Vagina (tissue), 2 donors: ENCODE measurements around the gene JKAMP. TPM values are rescaled to one million over a fixed set of nuclear protein-coding genes. Genes with fewer than 3 reads are reported as not detected.

Experiments used
- DNase-seq, 2 donors: peaks; one replicate each; pipeline ENCODE4 v3.0.0-alpha.2; 2017; ENCODE audit errors: extremely low spot score in 2 of 2
- H3K27ac ChIP-seq: fragments of 200-600 bp; sonication (generic); one replicate; pipeline ENCODE4 v1.5.1; 2019
- H3K27me3 ChIP-seq: fragments of 200-600 bp; sonication (generic); one replicate; pipeline ENCODE4 v1.5.1; 2019
- H3K36me3 ChIP-seq, 2 donors: fragments of 200-600 bp; sonication (generic); one replicate each; pipeline ENCODE4 v1.5.1; 2017 to 2019
- H3K4me1 ChIP-seq: fragments of 200-600 bp; sonication (generic); one replicate; pipeline ENCODE4 v1.5.1; 2019
- H3K4me3 ChIP-seq, 2 donors: fragments of 200-600 bp; sonication (generic); 1 replicate in 1 of 2; 2 replicates in 1 of 2; pipeline ENCODE4 v1.5.1; 2016 to 2019
- H3K9me3 ChIP-seq: fragments of 200-600 bp; sonication (generic); one replicate; pipeline ENCODE4 v1.5.1; 2019
- CTCF ChIP-seq, 3 experiments: fragments of 450-650 bp in 2 of 3; fragments of 200-600 bp in 1 of 3; sonication (generic) in 1 of 3; IDR thresholded peaks; one replicate each; pipeline ENCODE4 v1.5.1; 2017 to 2019; ENCODE audit warnings: antibody characterized with exemption in 3 of 3, mild to moderate bottlenecking in 2 of 3, moderate library complexity in 2 of 3
- POLR2A ChIP-seq, 2 donors: fragments of 450-650 bp; IDR thresholded peaks; one replicate each; pipeline ENCODE4 v1.6.1; 2017; ENCODE audit warnings: antibody characterized with exemption in 2 of 2, mild to moderate bottlenecking in 2 of 2, moderate library complexity in 2 of 2
- POLR2AphosphoS5 ChIP-seq, 2 donors: sonication (generic); formaldehyde crosslinking; IDR thresholded peaks; one replicate each; pipeline ENCODE4 v1.9.0; 2017; ENCODE audit warnings: antibody characterized with exemption in 2 of 2, mild to moderate bottlenecking in 2 of 2, low read depth in 1 of 2; ENCODE audit not compliant: insufficient read depth in 1 of 2
- intact Hi-C: fragments of 100-400 bp; cut with DNase I; formaldehyde crosslinking; loops from one replicate; pipeline ENCODE4 v1.15.1; 2023
- total RNA-seq: library from RNA; depleted of rRNA; stranded (reverse); fragments of >200 nt; gene quantifications from one replicate; pipeline ENCODE4 v1.2.3, GENCODE V29; 2016

Gene JKAMP
- total RNA-seq, result 45.9 TPM

DNA sequence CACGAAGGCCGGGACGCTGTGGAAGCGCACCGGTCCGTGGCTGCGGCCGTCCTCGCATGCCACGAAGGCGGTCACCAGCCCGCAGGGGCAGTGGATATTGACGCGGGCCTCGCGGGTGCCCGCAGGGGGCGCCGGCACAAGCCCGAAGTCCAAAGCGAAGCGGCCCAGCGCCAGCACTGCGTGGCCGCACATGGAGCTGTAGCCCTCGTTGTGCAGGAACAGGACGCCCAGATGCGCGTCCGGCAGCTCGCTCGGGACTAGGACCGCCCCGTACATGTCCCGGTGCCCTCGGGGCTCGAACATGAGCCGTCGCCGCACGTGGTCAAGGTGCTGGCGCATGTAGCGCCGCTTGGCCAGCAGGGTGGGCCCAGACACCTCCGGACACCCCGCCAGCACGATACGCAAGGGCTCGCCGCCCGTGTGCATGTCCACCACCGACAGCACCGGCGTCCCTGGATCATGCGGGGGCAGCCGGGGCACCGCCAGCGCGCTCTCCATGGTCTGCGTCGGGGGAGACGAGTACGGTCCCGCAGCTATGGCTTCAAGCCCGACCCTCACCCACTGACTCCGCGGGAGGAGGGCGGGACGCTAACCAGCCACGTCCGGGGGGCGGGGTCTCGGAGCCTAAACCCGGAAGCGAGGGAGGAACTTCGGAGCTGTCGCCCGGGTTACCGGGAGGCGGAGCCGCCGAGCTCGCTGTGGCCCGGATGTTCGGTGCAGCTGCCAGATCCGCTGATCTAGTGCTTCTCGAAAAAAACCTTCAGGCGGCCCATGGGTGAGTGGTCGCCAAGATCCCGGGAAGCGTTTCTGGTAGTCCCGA is at the start of gene JKAMP, which contains the start of gene L3HYPDH:
Gene JKAMP (plus strand): TSS at position 699 of the 820 bp plus-strand sequence. CDS start 73 bp downstream, at position 772.
Gene L3HYPDH (minus strand): TSS at position 590 of the 820 bp plus-strand sequence. CDS start 92 bp downstream, at position 498.
- TF ChIP-seq CTCF (IDR thresholded peaks at IDR 0.05) (peak in 2 of 3 experiments; percentile 39 to 40), POLR2A (IDR thresholded peaks at IDR 0.05) (peak in 1 of 2 donors; percentile 75), POLR2AphosphoS5 (IDR thresholded peaks at IDR 0.05; ENCODE audit: insufficient read depth in 1 of 2, low read depth in 1 of 2) (peak; percentile 73 to 98)
- H3K27me3 ChIP-seq, result no peaks in the 10 kb centered on the region
- peak in 1 of 2 donors; percentile 94 for DNase-seq
- no peaks in the 10 kb centered on the region for H3K9me3 ChIP-seq
- H3K4me3 ChIP-seq, result peak within 1 kb of the TSS; percentile 69 to 97
- H3K36me3 ChIP-seq, result peaks cover 0 to 8% of the 10 kb centered on the region in 2 donors
- H3K4me1 ChIP-seq, result peaks cover 60% of the 10 kb centered on the region
- peak within 1 kb of the TSS; percentile 92 for H3K27ac ChIP-seq
- intact Hi-C loops, result no loop called here

DNA sequence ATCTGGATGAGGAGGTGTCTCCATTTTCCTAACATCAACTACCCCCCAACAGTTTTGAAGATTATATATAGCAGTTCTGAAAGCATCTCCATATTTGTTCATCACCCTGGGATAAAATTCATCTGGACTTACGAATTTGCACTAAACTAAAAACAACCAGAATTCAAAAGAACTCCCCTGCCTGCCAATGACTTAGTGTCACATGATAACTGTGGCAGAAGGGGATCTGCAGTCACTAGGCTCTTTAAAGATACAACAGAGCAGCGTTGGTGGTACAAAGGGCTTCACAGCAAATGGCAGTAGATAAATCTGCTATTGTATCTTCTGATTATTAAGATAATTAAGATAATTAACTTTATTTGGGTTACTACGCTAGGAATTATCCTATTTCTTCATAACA is 49.2 kb upstream of the JKAMP start:
- no peaks in the 10 kb centered on the region for H3K27me3 ChIP-seq
- no peak overlapping the region for H3K4me3 ChIP-seq
- no peaks in the 10 kb centered on the region for H3K36me3 ChIP-seq
- intact Hi-C loops, result no loop called here
- TF ChIP-seq POLR2A (IDR thresholded peaks at IDR 0.05) (no peak), CTCF (IDR thresholded peaks at IDR 0.05) (no peak)
- peaks cover 12% of the 10 kb centered on the region for H3K4me1 ChIP-seq
- H3K9me3 ChIP-seq, result no peaks in the 10 kb centered on the region
- no peak overlapping the region for H3K27ac ChIP-seq
- no peak for DNase-seq

DNA sequence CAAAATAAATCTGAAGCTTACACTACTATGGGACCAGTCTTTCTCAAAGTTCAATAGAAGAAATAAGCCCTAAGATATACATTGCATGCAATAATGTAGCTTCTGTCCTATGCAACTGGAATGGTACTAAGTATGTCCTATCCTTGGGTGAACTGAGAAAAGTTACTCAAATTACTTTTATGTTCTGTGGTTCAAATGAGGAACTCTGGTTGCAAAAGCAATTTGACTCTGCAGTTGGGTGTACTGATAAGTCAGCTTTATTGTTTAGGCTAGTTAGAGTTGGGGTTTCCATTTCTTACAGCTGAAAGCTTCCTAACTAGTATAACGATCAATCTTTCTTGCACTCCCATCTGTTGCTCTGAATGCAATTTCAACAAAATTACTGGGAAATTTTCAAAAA is 48.3 kb upstream of the JKAMP start:
- intact Hi-C loops, result no loop called here
- H3K27me3 ChIP-seq, result no peaks in the 10 kb centered on the region

DNA sequence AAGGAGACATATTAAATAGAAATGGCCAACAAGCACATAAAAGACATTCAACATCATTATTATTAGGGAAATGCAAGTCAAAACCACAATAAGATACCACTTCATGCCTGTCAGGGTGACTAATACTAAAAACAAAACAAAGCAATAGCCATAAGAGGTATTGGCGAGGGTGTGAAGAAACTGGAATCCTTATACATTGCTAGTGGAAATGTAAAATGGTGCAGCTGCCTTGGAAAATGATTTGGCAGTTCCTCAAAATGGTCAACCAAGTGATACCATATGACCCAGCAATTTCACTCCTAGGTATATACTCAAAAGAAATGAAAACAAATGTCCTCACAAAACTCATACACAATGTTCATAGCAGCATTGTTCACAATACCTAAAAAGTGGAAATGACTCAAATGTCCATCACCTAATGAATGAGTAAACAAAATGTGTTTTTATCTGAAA is 46.1 kb upstream of the JKAMP start:
- Histone ChIP-seq H3K36me3 (no peaks in the 10 kb centered on the region), H3K4me1 (peaks cover 12% of the 10 kb centered on the region), H3K27ac (no peak overlapping the region), H3K9me3 (no peaks in the 10 kb centered on the region), H3K4me3 (no peak overlapping the region), H3K27me3 (no peaks in the 10 kb centered on the region)
- TF ChIP-seq POLR2AphosphoS5 (IDR thresholded peaks at IDR 0.05; ENCODE audit: insufficient read depth in 1 of 2, low read depth in 1 of 2) (no peak), CTCF (IDR thresholded peaks at IDR 0.05) (no peak), POLR2A (IDR thresholded peaks at IDR 0.05) (no peak)
- no peak for DNase-seq
- intact Hi-C loops, result no loop called here

More for the DNA sequence above, 48.3 kb upstream of the JKAMP start:
- peaks cover 12% of the 10 kb centered on the region for H3K4me1 ChIP-seq
- TF ChIP-seq POLR2A (IDR thresholded peaks at IDR 0.05) (no peak), POLR2AphosphoS5 (IDR thresholded peaks at IDR 0.05; ENCODE audit: insufficient read depth in 1 of 2, low read depth in 1 of 2) (no peak), CTCF (IDR thresholded peaks at IDR 0.05) (no peak)
- no peak for DNase-seq
- H3K4me3 ChIP-seq, result no peak overlapping the region
- no peak overlapping the region for H3K27ac ChIP-seq
- H3K9me3 ChIP-seq, result no peaks in the 10 kb centered on the region
- H3K36me3 ChIP-seq, result no peaks in the 10 kb centered on the region
